HG02642 (cell line): ENCODE results near the gene NUP42.
A peak's percentile ranks its signal among the peaks of the same experiment; 100 is the strongest.
"Not testable (repeated sequence)": the region's sequence is repeated elsewhere in the genome, so short reads cannot be mapped to it uniquely, and the experiment has no call there.

Source experiments
- ATAC-seq: cut with Tn5 transposase; IDR thresholded peaks from one replicate; pipeline ENCODE4 v1.9.1; 2021; ENCODE audit warnings: mild to moderate bottlenecking; ENCODE audit not compliant: unreplicated experiment, poor library complexity

Gene NUP42, protein sequence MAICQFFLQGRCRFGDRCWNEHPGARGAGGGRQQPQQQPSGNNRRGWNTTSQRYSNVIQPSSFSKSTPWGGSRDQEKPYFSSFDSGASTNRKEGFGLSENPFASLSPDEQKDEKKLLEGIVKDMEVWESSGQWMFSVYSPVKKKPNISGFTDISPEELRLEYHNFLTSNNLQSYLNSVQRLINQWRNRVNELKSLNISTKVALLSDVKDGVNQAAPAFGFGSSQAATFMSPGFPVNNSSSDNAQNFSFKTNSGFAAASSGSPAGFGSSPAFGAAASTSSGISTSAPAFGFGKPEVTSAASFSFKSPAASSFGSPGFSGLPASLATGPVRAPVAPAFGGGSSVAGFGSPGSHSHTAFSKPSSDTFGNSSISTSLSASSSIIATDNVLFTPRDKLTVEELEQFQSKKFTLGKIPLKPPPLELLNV

GRCh38 chr7:23181684-23182553 lies at the start of gene NUP42:
Gene NUP42, plus strand, starts transcription at chr7:23182048. Its CDS starts 38 bp downstream, at chr7:23182086.
- ATAC-seq = peak; percentile 98

GRCh38 chr7:23133797-23134196 lies 48.1 kb upstream of the NUP42 start:
- ATAC-seq = no peak

DNA sequence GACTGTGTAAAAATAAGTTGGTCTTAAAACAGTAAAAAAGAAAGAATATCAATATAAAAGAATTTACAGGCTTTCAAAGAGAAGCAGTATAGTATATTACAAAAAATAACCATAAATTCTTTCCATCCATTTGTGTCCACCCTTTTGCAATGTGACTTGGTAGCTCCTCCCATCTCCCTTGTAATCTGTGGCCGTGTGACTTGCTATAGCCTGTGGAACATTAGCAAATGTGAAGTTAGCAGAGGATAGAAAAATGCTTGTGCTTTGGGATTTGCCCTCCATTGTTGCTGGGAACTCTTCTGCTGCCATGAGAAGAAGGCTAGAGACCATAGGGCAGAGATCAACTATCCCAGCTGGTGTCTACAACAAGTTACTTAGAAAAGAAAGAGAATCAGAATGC lies 46.1 kb upstream of the NUP42 start:
- ATAC-seq = no peak

GRCh38 chr7:23136216-23136615 lies 45.6 kb upstream of the NUP42 start:
- no peak for ATAC-seq

DNA sequence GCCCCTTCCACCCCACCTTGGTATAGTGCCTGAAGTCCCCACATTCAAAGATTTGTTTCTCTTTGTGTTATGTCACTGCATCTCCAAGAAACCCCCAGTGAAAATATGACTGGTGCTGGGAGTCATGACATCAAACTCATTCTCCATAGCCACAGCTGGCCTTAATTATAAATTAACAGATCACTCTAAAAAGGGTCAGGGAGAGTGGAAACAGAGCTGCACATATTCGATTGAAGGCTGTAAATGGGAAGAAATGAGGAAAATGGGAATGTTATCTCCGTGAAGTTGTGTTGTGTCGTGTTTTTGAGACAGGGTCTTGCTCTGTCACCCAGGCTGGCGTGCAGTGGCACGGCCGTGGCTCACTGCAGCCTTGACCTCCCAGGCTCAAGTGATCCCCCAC lies 24.2 kb upstream of the NUP42 start:
- ATAC-seq = no peak

DNA sequence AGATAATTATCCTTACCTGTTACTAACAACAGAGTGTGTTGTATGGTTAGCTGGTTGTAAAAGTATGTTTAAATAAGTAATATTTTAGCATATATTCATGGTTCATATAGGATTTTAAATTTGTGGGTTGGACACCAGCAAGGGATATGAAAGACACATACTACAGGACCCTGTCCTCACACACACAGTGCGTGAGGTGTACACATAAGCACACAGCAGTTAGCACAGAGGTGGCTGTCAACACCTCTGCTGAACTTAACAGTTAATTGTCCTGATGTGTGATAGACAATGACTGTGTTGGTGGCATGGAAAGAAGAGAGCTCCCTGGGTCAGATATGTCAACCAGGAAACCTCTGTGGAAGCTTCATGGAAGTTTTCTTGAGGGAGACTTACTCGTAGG lies 23.3 kb upstream of the NUP42 start:
- no peak for ATAC-seq

DNA sequence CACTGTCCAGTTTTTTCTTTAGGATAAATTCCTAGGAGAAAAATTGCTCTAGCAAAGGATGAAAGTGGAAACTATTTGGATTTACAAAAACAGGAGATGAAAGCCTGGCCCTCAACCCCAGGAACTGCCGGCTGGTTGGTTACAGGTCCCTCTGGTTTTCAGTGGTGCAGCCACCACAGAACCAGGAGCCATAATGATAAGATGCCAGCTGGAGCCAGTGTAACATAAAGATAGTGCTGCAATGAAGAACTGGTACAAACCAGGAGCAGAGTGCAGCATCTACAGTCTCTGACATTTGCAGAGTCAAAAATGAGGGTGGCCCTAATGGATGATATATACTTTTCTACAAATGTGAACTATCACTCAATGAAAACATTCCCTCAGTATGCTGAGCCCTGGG lies 20.4 kb upstream of the NUP42 start:
- no peak for ATAC-seq

DNA sequence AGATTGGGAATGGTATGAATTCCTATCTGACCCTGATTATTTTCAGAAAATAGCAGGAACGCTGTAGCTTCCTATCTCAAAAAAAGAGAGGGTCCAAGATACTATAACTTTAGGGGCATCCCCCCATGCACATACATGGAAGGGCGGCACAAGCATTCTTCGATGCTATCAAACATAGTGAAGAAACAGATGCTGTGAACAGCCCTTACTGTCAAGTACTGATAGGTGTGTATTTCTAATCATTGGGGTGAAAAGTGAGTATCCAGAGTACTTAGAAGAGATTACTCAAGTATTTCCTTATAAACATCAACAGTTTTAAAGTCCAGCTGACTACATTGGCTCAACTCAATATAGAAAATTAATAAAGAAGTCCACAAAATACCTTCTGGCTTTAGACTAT lies 17.0 kb upstream of the NUP42 start:
- no peak for ATAC-seq

DNA sequence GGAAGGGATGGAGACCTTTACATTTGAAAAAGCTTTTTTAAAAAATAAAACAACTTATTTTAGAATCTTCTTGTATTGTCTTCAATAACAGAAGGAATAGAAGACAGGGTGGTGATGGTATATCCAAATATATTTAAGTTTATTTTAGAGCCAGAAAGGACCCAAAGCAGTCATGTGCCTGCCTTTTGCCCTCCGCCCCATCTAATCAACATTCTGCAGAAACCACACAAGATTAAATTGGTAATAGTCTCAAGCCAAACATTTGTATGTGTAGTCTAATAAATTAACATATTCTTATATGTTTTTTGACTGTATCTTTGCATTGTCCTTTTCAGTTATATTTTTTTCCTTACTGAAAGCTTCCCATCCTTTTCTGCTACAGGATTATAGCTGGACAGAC lies 16.5 kb upstream of the NUP42 start:
- ATAC-seq = no peak

GRCh38 chr7:23167691-23168090 lies 14.2 kb upstream of the NUP42 start:
- no peak for ATAC-seq

- ATAC-seq = no peak
Observed at GRCh38 chr7:23168111-23168885, 13.6 kb upstream of the NUP42 start.

DNA sequence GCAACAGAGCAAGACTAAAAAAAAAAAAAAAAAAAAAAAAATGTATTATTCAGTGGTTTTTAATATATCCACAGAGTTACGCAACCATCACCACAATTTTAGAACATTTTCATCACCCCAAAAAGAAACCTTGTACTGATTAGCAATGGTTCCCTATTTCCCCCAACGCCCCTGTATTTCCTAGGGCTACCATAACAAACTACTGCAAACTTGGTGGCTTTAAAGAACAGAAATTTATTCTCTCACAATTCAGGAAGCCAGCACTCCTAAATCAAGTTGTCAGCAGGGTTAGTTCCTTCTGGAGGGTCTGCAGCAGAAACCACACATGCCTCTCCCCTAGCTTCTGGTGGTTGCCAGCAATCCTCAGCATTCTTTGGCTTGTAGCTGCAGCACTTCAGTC lies 5.9 kb upstream of the NUP42 start:
- ATAC-seq = no peak

DNA sequence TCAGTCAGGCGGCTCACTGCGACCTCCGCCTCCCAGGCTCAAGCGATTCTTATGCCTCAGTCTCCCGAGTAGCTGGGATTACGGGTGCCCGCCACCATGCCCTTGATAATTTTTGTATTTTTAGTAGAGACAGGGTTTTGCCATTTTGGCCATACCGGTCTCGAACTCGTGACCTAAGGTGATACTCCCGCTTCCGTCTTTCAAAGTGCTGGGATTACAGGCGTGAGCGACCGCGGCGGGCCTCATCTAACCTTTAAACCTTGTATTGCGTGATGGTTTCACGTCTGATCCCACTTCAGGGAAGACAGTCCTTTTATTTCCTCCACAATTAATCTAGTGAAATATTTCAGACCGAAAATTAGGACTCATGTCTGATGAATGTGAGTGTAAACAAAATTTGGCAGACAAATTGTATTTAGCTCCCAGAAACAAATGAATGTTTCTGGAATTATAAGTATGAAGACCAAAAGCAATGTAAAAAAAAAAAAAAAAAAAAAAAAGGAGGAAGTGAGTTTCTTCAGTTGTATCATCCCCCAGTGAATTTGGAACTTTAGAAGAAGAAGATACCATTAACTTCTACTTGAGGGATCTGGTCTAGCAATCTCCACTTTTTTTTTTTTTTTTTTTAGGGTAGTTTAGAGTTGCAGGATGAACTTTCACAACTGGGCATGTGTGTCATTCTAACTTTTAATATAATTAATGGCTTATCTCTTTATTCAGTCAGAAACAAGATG lies 1.6 kb downstream of the NUP42 start:
- ATAC-seq = no peak

- no peak for ATAC-seq
Observed at GRCh38 chr7:23184291-23184690, 2.4 kb downstream of the NUP42 start.

- no peak for ATAC-seq
Observed at GRCh38 chr7:23184709-23185359, 3.0 kb downstream of the NUP42 start.

DNA sequence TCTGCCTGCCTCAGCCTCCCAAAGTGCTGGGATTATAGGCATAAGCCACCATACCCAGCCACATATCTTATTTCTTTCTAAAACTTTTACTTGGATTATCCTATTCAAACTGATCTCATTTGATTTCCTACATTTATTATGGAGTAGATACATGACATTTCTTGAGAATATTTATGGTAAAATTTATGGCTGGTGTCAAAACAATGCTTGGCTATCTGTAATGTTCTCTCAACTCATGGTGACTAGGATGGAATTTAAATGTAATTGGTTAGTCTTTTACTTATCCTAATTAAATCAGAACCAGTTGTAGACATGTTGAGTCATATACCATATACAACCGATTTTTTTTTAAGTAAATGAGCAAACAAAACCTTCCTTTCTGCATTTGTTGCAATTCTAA lies 4.1 kb downstream of the NUP42 start:
- no peak for ATAC-seq

DNA sequence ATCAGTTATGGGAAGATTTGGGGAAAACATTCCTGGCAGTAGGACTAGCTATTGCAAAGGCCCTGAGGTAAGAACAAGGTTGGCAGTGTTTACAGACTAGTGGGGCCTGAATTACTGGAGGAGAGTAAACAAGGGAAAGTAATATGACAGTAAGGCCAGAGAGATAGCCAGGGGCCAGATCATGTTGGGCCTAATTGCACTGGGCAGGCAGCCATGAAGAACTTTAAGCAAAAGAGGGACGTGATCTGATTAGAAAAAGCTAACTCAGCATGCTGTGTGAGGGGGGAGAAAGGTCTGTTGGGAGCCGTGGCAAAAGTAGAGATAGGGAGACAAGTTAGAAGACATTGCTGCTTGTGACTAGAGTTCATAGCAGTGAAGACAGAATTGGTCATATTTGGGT lies 9.2 kb downstream of the NUP42 start:
- ATAC-seq = no peak

DNA sequence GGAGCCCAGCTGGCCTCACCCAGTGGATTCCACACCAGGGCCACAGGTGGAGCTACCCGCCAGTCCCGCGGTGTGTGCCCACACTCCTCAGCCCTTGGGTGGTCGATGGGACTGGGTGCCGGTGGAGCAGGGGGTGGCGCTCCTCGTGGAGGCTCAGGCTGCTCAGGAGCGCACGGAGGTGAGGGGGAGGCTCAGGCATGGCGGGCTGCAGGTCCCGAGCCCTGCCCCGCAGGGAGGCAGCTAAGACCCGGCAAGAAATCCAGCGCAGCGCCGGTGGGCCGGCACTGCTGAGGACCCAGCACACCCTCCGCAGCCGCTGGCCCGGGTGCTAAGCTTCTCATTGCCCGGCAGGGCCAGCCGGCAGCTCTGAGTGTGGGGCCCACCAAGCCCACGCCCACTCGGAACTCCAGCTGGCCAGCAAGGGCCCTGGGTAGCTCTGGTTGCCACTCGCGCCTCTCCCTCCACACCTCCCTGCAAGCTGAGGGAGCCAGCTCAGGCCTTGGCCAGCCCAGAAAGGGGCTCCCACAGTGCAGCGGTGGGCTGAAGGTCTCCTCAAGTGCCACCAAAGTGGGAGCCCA lies 11.9 kb downstream of the NUP42 start:
- not testable (repeated sequence) for ATAC-seq

GRCh38 chr7:23196306-23196705 lies 14.5 kb downstream of the NUP42 start:
- ATAC-seq = no peak
